ENCODE measurements around the gene IL1RAPL2.

IL1RAPL2 gene

GRCh38 chrX:105636667-105637066 is 1070.7 kb downstream of the IL1RAPL2 start:
- H3K4me3 ChIP-seq (ENCODE audit: low read depth, low read length) = no peak overlapping the region
- no peak for TF ChIP-seq CTCF (IDR thresholded peaks at IDR 0.05; ENCODE audit: control insufficient read depth, extremely low read depth, insufficient read depth)
- no peak for DNase-seq (ENCODE audit: low read depth)

GRCh38 chrX:105645667-105646357 is 1079.8 kb downstream of the IL1RAPL2 start:
- no peak for TF ChIP-seq CTCF (IDR thresholded peaks at IDR 0.05; ENCODE audit: control insufficient read depth, extremely low read depth, insufficient read depth)
- no peak for DNase-seq (ENCODE audit: low read depth)
- no peak overlapping the region for H3K4me3 ChIP-seq (ENCODE audit: low read depth, low read length)

GRCh38 chrX:105646592-105647372 is 1080.8 kb downstream of the IL1RAPL2 start:
- no peak for TF ChIP-seq CTCF (IDR thresholded peaks at IDR 0.05; ENCODE audit: control insufficient read depth, extremely low read depth, insufficient read depth)
- no peak overlapping the region for H3K4me3 ChIP-seq (ENCODE audit: low read depth, low read length)
- no peak for DNase-seq (ENCODE audit: low read depth)

GRCh38 chrX:105647749-105648148 is 1081.8 kb downstream of the IL1RAPL2 start:
- no peak for TF ChIP-seq CTCF (IDR thresholded peaks at IDR 0.05; ENCODE audit: control insufficient read depth, extremely low read depth, insufficient read depth)
- DNase-seq (ENCODE audit: low read depth) = no peak
- no peak overlapping the region for H3K4me3 ChIP-seq (ENCODE audit: low read depth, low read length)

- no peak for DNase-seq (ENCODE audit: low read depth)
- TF ChIP-seq CTCF (IDR thresholded peaks at IDR 0.05; ENCODE audit: control insufficient read depth, extremely low read depth, insufficient read depth) = no peak
These were observed 1082.7 kb downstream of the IL1RAPL2 start for GRCh38 chrX:105648732-105649131.

GRCh38 chrX:105650577-105650976 is 1084.6 kb downstream of the IL1RAPL2 start:
- DNase-seq (ENCODE audit: low read depth) = no peak
- H3K4me3 ChIP-seq (ENCODE audit: low read depth, low read length) = no peak overlapping the region
- no peak for TF ChIP-seq CTCF (IDR thresholded peaks at IDR 0.05; ENCODE audit: control insufficient read depth, extremely low read depth, insufficient read depth)

More at GRCh38 chrX:105648732-105649131, 1082.7 kb downstream of the IL1RAPL2 start:
- no peak overlapping the region for H3K4me3 ChIP-seq (ENCODE audit: low read depth, low read length)
